K562 (cell line): ENCODE data around the gene GCG.

Experiments
- CXXC5 ChIP-seq: fragments of 250-450 bp; sonication (Bioruptor Pico); IDR thresholded peaks from 2 replicates; pipeline ENCODE4 v1.8.0; 2022; ENCODE audit warnings: inconsistent platforms, mild to moderate bottlenecking, moderate library complexity
- FOXJ3 ChIP-seq: sonication (generic); formaldehyde crosslinking; IDR thresholded peaks from 2 replicates; pipeline ENCODE4 v1.4.0; 2020; ENCODE audit warnings: mild to moderate bottlenecking, missing genetic modification reagents
- FOXK2 ChIP-seq, 2 experiments: fragments of 450-650 bp; IDR thresholded peaks in 1 of 2; conservative IDR thresholded peaks in 1 of 2; 2 replicates each; pipeline ENCODE4 v1.6.1; 2016; ENCODE audit warnings: low read depth in 2 of 2, mild to moderate bottlenecking in 1 of 2
- POLR2A ChIP-seq: fragments of 450-650 bp; conservative IDR thresholded peaks from 2 replicates; pipeline ENCODE4 v1.6.1; 2016
- RAD21 ChIP-seq, 2 experiments: fragments of 250-450 bp in 1 of 2; fragments of 450-650 bp in 1 of 2; sonication (Bioruptor Pico) in 1 of 2; formaldehyde crosslinking in 1 of 2; IDR thresholded peaks in 1 of 2; conservative IDR thresholded peaks in 1 of 2; 2 replicates each; pipeline versions ENCODE4 v1.4.0 to v1.8.0; 2020 to 2022; ENCODE audit warnings: mild to moderate bottlenecking in 2 of 2, moderate library complexity in 1 of 2
- ZBTB7A ChIP-seq: IDR thresholded peaks from 2 replicates; pipeline ENCODE4 v1.6.1; 2011; ENCODE audit warnings: low read depth, mild to moderate bottlenecking, low read length, moderate library complexity, borderline replicate concordance; ENCODE audit not compliant: control insufficient read depth
- TF ChIP-seq, protein P1 (sequence below): fragments of 250-450 bp; sonication (Bioruptor Pico); IDR thresholded peaks from 2 replicates; pipeline ENCODE4 v1.4.0; 2020; ENCODE audit warnings: mild to moderate bottlenecking, moderate library complexity

DNA sequence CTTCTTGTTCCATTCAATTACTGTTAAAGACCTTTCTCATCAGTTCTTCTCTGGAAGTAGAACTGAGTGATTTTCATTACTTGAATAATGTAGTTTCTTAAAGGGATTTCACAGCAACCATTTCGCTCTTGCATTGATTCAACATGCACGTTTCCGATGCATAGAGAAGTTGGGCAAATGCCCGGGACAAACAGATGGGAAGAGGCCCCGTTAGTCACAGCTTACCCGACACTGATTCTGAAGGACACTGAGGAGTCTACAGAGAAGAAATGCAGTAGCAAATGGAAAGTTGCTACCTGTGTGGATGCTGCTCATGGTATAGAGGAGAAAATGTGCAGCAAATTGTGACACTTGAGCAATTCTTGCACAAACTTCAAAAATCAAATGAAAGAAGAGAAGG, 32.3 kb upstream of the GCG start:
- TF ChIP-seq POLR2A (no peak), FOXJ3 (no peak), RAD21 (CRISPR knock-in tag; conservative IDR thresholded peaks at IDR 0.05 in 1 of 2, IDR thresholded peaks at IDR 0.05 in 1 of 2) (no peak), ZBTB7A (no peak), CXXC5 (no peak), FOXK2 (conservative IDR thresholded peaks at IDR 0.05 in 1 of 2, IDR thresholded peaks at IDR 0.05 in 1 of 2; ENCODE audit: low read depth in 2 of 2) (no peak)
- TF ChIP-seq, protein P1, sequence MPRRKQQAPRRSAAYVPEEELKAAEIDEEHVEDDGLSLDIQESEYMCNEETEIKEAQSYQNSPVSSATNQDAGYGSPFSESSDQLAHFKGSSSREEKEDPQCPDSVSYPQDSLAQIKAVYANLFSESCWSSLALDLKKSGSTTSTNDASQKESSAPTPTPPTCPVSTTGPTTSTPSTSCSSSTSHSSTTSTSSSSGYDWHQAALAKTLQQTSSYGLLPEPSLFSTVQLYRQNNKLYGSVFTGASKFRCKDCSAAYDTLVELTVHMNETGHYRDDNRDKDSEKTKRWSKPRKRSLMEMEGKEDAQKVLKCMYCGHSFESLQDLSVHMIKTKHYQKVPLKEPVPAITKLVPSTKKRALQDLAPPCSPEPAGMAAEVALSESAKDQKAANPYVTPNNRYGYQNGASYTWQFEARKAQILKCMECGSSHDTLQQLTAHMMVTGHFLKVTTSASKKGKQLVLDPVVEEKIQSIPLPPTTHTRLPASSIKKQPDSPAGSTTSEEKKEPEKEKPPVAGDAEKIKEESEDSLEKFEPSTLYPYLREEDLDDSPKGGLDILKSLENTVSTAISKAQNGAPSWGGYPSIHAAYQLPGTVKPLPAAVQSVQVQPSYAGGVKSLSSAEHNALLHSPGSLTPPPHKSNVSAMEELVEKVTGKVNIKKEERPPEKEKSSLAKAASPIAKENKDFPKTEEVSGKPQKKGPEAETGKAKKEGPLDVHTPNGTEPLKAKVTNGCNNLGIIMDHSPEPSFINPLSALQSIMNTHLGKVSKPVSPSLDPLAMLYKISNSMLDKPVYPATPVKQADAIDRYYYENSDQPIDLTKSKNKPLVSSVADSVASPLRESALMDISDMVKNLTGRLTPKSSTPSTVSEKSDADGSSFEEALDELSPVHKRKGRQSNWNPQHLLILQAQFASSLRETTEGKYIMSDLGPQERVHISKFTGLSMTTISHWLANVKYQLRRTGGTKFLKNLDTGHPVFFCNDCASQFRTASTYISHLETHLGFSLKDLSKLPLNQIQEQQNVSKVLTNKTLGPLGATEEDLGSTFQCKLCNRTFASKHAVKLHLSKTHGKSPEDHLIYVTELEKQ (CRISPR knock-in tag) = no peak
